Measurements from ENCODE around the gene GRIN3B. TPM values are rescaled to one million over a fixed set of nuclear protein-coding genes. Genes with fewer than 3 reads are reported as not detected.

The GRIN3B gene
- total and polyA plus RNA-seq, 9 of the 15 experiments (the other 6 are each of a cell fraction or from before 2014, with no cell fraction given), result 0.06 to 0.95 (median 0.19) TPM; not detected in 6

DNA sequence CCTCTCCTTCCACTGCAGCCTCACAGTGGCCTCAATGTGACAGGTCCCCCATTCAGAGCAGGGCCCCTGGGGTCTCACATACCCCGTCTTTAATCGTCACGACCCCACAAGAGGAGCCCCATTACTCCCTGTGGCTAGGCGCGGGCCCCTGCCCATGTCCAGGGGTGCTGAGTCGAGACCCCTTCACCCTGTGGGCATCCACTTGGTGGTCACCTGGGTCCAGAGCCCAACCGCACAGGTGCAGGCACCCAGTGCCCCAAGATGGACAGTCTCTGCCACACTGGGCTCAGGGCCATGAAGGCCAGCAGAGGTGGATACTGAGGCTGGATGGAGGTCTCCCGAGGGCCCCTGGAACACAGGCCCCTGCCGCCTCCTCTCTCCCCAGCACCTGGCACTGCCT lies 17.7 kb downstream of the GRIN3B start:
- intact Hi-C loops (cut with micrococcal nuclease), result no loop called here
- Histone ChIP-seq H2AFZ (ENCODE audit: low read depth, low read length) (no peak overlapping the region), H3K27me3 (ENCODE audit: control insufficient read depth in 2 of 2, insufficient read depth in 2 of 2, low read length in 2 of 2) (no peaks in the 10 kb centered on the region), H3K4me1 (replicated peaks in 1 of 2; ENCODE audit: control insufficient read depth in 2 of 2, insufficient read depth in 2 of 2, low read length in 2 of 2) (peaks cover 27 to 92% of the 10 kb centered on the region in 2 experiments), H3K4me2 (ENCODE audit: insufficient read depth, low read length) (peak overlapping the region; percentile 64), H3K9me3 (replicated peaks; ENCODE audit: control insufficient read depth, insufficient read depth, low read depth, low read length) (no peaks in the 10 kb centered on the region), H3K9ac (ENCODE audit: insufficient read depth in 1 of 2, low read depth in 2 of 2, low read length in 2 of 2) (peak overlapping the region; percentile 42 to 94; a peak in 3 of 4 replicates), H3K9me1 (ENCODE audit: control insufficient read depth, insufficient read depth, low read length) (peaks cover 16% of the 10 kb centered on the region), H3K36me3 (ENCODE audit: control insufficient read depth, insufficient read depth, low read length) (peaks cover 67% of the 10 kb centered on the region; the same call in 2 of the 3 replicates), H3K4me3 (peak overlapping the region; percentile 28; the same call in 1 of the 2 replicates), H3K79me2 (ENCODE audit: control insufficient read depth, insufficient read depth, low read length) (peaks cover 80% of the 10 kb centered on the region), H3K27ac (ENCODE audit: extremely low read depth, low read depth, low read length) (peak overlapping the region; percentile 74), H4K20me1 (replicated peaks; ENCODE audit: control insufficient read depth, insufficient read depth, low read length) (peaks cover 53% of the 10 kb centered on the region)
- FAIRE-seq, result no peak
- no peak for ATAC-seq
- DNase-seq (ENCODE audit: extremely low read depth in 1 of 4, low spot score in 3 of 4), result no peak
- TF ChIP-seq KAT7 (CRISPR knock-in tag; IDR thresholded peaks at IDR 0.05; ENCODE audit: borderline replicate concordance) (0 out of 2 replicates have a peak, but pooled peaks have one; percentile 8), BRF1 (IDR thresholded peaks at IDR 0.05; ENCODE audit: borderline replicate concordance, extremely low read depth, insufficient read length) (no peak), PML (IDR thresholded peaks at IDR 0.05; ENCODE audit: low read length) (0 out of 2 replicates have a peak, but pooled peaks have one; percentile 8), RBFOX2 (IDR thresholded peaks at IDR 0.05; ENCODE audit: low read depth, low read length) (peak; percentile 47; the same call in 1 of the 2 replicates)
- POLR2A ChIA-PET, result interaction anchor here (1.2 kb wide), 1 partner anchor 8 kb away, joined by 6 read pairs; the partner anchor contains the start of gene CNN2
- CTCF ChIA-PET (ENCODE audit: low intra/inter-chr PET ratio), result no interaction called here
- no TSS peak for BruUV-seq (replicated peaks)
- in situ Hi-C loops (cut with MboI), result no loop called here
- WGBS (ENCODE audit: insufficient coverage, low coverage, missing lambda C conversion rate), result 58% methylated on average over 4 of the region's 9 CpGs

DNA sequence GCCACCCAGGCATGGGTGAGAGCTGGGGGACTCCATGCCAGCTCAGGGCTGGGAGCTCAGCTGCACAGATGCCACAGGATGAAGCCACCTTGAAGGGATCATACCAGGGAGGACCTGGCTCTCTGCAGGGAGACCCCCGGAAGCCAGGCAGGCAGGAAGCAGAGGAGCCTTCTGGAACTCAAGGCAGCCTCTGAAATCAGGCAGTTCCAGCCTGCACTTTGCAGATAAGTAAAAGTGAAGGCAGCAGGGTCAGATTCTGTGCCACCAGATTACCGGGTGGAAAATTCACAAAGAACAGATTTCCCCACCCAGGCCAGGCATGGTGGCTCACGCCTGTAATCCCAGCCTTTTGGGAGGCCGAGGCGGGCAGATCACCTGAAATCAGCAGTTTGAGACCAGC lies 18.2 kb downstream of the GRIN3B start:
- BruUV-seq (replicated peaks), result TSS peak; percentile 41
- Histone ChIP-seq H4K20me1 (replicated peaks; ENCODE audit: control insufficient read depth, insufficient read depth, low read length) (peaks cover 53% of the 10 kb centered on the region), H3K27ac (ENCODE audit: extremely low read depth, low read depth, low read length) (peak overlapping the region; percentile 74; the same call in 2 of the 3 replicates), H3K9ac (ENCODE audit: insufficient read depth in 1 of 2, low read depth in 2 of 2, low read length in 2 of 2) (peak overlapping the region in 1 of 2 experiments; percentile 94; a peak in 3 of 4 replicates), H3K9me3 (replicated peaks; ENCODE audit: control insufficient read depth, insufficient read depth, low read depth, low read length) (no peaks in the 10 kb centered on the region), H3K36me3 (ENCODE audit: control insufficient read depth, insufficient read depth, low read length) (peaks cover 62% of the 10 kb centered on the region; the same call in 2 of the 3 replicates), H3K79me2 (ENCODE audit: control insufficient read depth, insufficient read depth, low read length) (peaks cover 76% of the 10 kb centered on the region), H3K4me1 (replicated peaks in 1 of 2; ENCODE audit: control insufficient read depth in 2 of 2, insufficient read depth in 2 of 2, low read length in 2 of 2) (peaks cover 27 to 91% of the 10 kb centered on the region in 2 experiments), H3K4me3 (peak overlapping the region; percentile 28; the same call in 1 of the 2 replicates), H3K27me3 (ENCODE audit: control insufficient read depth in 2 of 2, insufficient read depth in 2 of 2, low read length in 2 of 2) (no peaks in the 10 kb centered on the region), H3K9me1 (ENCODE audit: control insufficient read depth, insufficient read depth, low read length) (peaks cover 16% of the 10 kb centered on the region), H3K4me2 (ENCODE audit: insufficient read depth, low read length) (no peak overlapping the region; the same call in 1 of the 2 replicates), H2AFZ (ENCODE audit: low read depth, low read length) (no peak overlapping the region)
- ATAC-seq (no peak), FAIRE-seq (peak; percentile 73), DNase-seq (ENCODE audit: extremely low read depth in 1 of 4, low spot score in 3 of 4) (peak in 2 of 4 experiments; percentile 32 to 66)
- ChIA-PET POLR2A (interaction anchor here (0.7 to 1.9 kb wide), 3 partner anchors 11 to 439 kb away, joined by 3 to 14 read pairs (median 6); partner anchors contain the start of gene CIRBP), CTCF (ENCODE audit: low intra/inter-chr PET ratio) (no interaction called here)
- in situ Hi-C loops (cut with MboI) (no loop called here), intact Hi-C loops (cut with micrococcal nuclease) (no loop called here)
- 21% methylated on average over 5 of the region's 5 CpGs for WGBS (ENCODE audit: insufficient coverage, low coverage, missing lambda C conversion rate)
- TF ChIP-seq SMARCA4 (IDR thresholded peaks at IDR 0.05) (peak; percentile 49; the same call in 1 of the 2 replicates), ZNF589 (CRISPR knock-in tag; IDR thresholded peaks at IDR 0.05; ENCODE audit: low read depth) (0 out of 2 replicates have a peak, but pooled peaks have one; percentile 16), TEAD4 (IDR thresholded peaks at IDR 0.05; ENCODE audit: low read length) (peak; percentile 85), TEAD4 (CRISPR knock-in tag; IDR thresholded peaks at IDR 0.05; ENCODE audit: borderline replicate concordance) (no peak), KDM1A (IDR thresholded peaks at IDR 0.05) (peak; percentile 99), TAL1 (IDR thresholded peaks at IDR 0.05) (peak; percentile 79), SMAD4 (CRISPR knock-in tag; conservative IDR thresholded peaks at IDR 0.05) (peak; percentile 73), CBFA2T3 (IDR thresholded peaks at IDR 0.05) (peak; percentile 92)
- TF ChIP-seq, protein P1, sequence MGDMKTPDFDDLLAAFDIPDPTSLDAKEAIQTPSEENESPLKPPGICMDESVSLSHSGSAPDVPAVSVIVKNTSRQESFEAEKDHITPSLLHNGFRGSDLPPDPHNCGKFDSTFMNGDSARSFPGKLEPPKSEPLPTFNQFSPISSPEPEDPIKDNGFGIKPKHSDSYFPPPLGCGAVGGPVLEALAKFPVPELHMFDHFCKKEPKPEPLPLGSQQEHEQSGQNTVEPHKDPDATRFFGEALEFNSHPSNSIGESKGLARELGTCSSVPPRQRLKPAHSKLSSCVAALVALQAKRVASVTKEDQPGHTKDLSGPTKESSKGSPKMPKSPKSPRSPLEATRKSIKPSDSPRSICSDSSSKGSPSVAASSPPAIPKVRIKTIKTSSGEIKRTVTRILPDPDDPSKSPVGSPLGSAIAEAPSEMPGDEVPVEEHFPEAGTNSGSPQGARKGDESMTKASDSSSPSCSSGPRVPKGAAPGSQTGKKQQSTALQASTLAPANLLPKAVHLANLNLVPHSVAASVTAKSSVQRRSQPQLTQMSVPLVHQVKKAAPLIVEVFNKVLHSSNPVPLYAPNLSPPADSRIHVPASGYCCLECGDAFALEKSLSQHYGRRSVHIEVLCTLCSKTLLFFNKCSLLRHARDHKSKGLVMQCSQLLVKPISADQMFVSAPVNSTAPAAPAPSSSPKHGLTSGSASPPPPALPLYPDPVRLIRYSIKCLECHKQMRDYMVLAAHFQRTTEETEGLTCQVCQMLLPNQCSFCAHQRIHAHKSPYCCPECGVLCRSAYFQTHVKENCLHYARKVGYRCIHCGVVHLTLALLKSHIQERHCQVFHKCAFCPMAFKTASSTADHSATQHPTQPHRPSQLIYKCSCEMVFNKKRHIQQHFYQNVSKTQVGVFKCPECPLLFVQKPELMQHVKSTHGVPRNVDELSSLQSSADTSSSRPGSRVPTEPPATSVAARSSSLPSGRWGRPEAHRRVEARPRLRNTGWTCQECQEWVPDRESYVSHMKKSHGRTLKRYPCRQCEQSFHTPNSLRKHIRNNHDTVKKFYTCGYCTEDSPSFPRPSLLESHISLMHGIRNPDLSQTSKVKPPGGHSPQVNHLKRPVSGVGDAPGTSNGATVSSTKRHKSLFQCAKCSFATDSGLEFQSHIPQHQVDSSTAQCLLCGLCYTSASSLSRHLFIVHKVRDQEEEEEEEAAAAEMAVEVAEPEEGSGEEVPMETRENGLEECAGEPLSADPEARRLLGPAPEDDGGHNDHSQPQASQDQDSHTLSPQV (IDR thresholded peaks at IDR 0.05), result no peak

Data from K562 (cell line).